Mesodermal cell (in vitro differentiated cells): ENCODE results near the gene COL24A1.
"Not testable (repeated sequence)": the region's sequence is repeated elsewhere in the genome, so short reads cannot be mapped to it uniquely, and the experiment has no call there.

ENCODE experiments used
- H3K27ac ChIP-seq: 2 replicates; pipeline ENCODE4 v1.7.0; 2013; ENCODE audit warnings: mild to moderate bottlenecking, low read depth, low read length, moderate library complexity; ENCODE audit not compliant: severe bottlenecking
- H3K36me3 ChIP-seq: 2 replicates; pipeline ENCODE4 v1.7.1; 2013; ENCODE audit warnings: mild to moderate bottlenecking, low read length, moderate library complexity; ENCODE audit not compliant: control insufficient read depth, insufficient read depth
- H3K4me1 ChIP-seq: one replicate; pipeline ENCODE4 v1.7.1; 2013; ENCODE audit warnings: mild to moderate bottlenecking, low read length; ENCODE audit not compliant: insufficient read depth, control insufficient read depth, poor library complexity, severe bottlenecking
- H3K4me3 ChIP-seq: 2 replicates; pipeline ENCODE4 v1.7.0; 2013; ENCODE audit warnings: low read length, control low read depth, mild to moderate bottlenecking; ENCODE audit not compliant: insufficient read depth, poor library complexity, severe bottlenecking; ENCODE audit errors: extremely low read depth
- H3K9me3 ChIP-seq: 2 replicates; pipeline ENCODE4 v1.7.1; 2013; ENCODE audit warnings: mild to moderate bottlenecking, low read length, moderate library complexity; ENCODE audit not compliant: control insufficient read depth
- WGBS, 2 experiments: methylation state at CpG; one replicate each; pipeline ENCODE4 v1.1.5; 2013; ENCODE audit warnings: missing lambda C conversion rate in 2 of 2; ENCODE audit not compliant: insufficient coverage in 2 of 2; 5-methylcytosine and 5-hydroxymethylcytosine counted together

COL24A1 gene

DNA sequence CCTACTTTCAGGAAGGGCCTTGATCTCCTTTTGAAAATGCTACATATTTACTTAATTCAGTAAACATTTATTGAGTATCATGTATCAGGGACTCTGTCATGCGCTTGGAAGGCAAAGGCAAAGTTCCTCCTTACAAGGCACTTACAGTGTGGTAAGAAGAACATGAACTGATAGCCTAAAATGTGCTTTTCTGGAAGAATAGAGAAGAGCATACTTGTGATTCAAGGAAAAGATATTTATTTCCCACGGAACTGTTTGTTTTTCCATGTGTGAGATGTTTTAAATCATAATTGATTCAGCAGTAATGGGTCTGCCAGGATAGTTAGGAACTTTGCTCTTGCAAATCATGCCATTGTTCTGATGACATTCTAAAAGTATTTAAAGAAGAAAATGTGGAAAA is 338.2 kb downstream of the COL24A1 start:
- WGBS, 2 experiments = 17 to 51% methylated on average over 1 to 2 of the region's 2 CpGs
- Histone ChIP-seq H3K27ac (no peak overlapping the region), H3K36me3 (no peaks in the 10 kb centered on the region), H3K9me3 (no peaks in the 10 kb centered on the region), H3K4me1 (no peaks in the 10 kb centered on the region), H3K4me3 (no peak overlapping the region)

DNA sequence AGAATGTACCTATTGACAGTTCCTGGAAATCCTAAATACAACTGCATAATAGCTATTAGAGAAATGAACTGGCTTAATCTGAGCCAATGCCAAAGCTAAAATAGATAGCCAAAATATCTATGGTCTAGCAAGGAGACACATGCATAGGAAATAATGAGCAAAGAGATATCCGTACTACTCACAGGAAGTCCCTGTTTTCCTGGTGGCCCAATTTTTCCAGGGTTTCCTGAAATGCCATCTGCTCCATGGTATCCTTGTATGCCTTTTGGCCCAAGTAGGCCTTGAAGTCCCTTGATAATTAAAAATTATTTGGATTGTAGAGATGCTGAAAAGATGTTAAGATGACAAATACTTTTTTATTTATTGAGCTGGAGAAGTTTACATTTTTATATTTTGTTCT is 340.0 kb downstream of the COL24A1 start:
- Histone ChIP-seq H3K27ac (no peak overlapping the region), H3K4me1 (no peaks in the 10 kb centered on the region), H3K4me3 (no peak overlapping the region), H3K36me3 (no peaks in the 10 kb centered on the region), H3K9me3 (no peaks in the 10 kb centered on the region)
- 88 to 93% methylated on average over 1 of the region's 1 CpG for WGBS, 2 experiments

DNA sequence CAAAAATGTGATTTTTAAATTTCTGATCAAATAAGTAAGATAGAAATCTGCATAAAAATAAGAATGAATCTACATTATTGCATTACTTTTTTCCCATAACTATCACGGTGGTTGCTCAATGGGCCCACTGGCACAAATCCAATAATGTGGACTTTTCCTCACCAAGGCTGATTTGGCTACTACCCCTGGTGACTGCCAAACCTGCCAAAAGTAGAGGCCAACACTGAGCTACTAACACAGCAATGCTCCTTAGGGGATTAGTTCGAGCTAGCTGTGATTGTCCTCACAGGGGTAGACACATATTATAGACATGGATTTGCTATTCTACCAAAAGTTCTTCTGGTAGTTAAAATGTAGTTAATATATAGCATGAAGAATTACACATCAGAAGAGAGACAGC is 340.7 kb downstream of the COL24A1 start:
- H3K36me3 ChIP-seq = no peaks in the 10 kb centered on the region
- no peaks in the 10 kb centered on the region for H3K9me3 ChIP-seq
- H3K4me3 ChIP-seq = no peak overlapping the region
- 83 to 100% methylated on average over 1 of the region's 2 CpGs for WGBS, 2 experiments
- no peak overlapping the region for H3K27ac ChIP-seq
- no peaks in the 10 kb centered on the region for H3K4me1 ChIP-seq

DNA sequence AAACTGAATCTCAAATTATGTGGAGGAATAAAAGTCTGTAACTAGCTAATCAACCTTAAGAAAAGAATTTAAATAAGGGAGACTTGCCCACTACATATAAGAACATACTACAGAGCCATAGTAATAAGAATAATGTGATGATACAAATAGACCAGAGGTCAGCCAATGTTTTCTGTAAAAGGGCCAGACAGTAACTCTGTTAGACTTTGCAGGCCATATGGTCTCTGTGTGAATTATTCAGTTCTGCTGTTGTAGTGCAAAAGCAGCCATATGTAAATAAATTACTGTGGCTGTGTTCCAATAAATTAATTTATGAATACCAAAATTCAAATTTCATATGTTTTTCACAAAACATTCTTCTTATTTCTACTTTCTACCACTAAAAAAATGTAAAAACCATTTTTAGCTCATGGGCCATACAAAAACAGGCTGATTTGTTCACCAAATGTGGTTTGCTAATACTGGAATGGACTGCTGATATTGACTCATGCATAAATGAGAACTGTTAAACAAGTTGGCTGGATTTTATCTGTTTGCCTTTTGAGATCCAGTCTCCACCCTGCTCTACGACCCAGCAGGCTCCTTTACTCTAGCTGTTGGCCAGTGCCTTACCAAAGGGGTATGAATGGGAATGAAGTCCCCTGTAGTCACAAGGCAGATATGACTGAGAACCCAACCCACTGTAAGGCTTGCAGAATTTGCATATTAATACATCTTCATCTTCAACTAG is 350.2 kb downstream of the COL24A1 start:
- WGBS, 2 experiments = no CpG with 5 or more reads among the region's 1 CpG
- Histone ChIP-seq H3K4me1 (no peaks in the 10 kb centered on the region), H3K27ac (no peak overlapping the region), H3K9me3 (peaks cover 10% of the 10 kb centered on the region), H3K4me3 (no peak overlapping the region), H3K36me3 (no peaks in the 10 kb centered on the region)

DNA sequence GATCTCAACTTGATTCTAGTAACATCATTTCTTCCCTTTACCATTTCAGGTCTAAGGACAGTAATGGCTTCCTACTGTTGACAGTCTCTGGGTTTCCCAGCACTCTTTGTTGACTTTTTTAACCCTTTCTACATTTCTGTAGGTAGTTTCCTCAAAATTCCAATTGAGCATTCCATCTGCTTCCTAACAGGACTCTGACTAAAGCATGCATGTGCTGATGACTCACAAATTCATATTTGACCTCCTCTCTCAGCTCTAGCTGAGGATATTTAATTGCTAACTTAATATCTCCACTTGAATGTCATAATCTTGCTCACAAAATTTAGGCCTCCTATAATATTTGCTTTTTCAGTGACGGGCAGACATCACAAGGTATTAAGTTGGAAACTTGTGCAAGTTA is 355.1 kb downstream of the COL24A1 start:
- 80% methylated on average over 1 of the region's 1 CpG; no CpG with 5 or more reads in 1 of the 2 experiments for WGBS, 2 experiments
- Histone ChIP-seq H3K4me3 (no peak overlapping the region), H3K4me1 (no peaks in the 10 kb centered on the region), H3K9me3 (no peaks in the 10 kb centered on the region), H3K27ac (no peak overlapping the region), H3K36me3 (no peaks in the 10 kb centered on the region)

DNA sequence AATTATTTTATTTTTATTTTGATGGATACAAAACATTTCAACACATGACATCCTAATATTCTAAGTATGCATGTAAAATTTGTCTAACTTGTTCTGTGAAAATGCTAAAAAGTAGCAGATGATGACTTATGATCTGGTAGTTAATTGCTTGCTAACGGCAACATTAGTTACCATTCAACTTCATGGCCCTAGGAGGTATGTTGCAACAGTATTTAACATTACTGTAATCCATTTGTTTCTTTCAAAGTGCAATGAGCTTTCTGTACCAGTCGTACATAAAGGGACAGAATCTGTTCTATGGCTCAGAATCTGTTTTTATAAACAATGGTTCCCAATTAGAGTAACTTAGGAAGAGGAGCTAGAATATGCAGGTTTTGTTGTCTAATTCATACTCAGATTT is 356.8 kb downstream of the COL24A1 start:
- no CpG with 5 or more reads among the region's 2 CpGs for WGBS, 2 experiments
- no peaks in the 10 kb centered on the region for H3K36me3 ChIP-seq

DNA sequence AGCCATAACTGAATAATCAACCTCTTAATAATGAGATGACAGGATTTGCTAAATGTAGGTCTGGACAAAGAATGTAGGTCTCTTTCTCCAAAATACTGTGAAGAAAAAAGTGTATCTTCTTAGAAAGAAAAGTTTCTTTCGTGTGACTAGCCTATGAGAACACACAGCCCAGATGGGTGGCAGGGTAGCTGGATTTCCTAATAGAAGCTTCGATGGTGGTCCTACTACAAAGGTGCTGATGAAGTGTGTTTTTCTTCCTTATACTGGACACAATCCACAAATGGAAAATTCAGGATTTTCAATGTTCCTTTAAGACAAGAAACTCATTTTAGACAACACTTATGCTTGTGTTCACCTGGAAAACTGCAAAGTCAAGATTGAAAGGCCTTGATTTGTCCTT is 358.2 kb downstream of the COL24A1 start:
- Histone ChIP-seq H3K4me3 (no peak overlapping the region), H3K36me3 (no peaks in the 10 kb centered on the region), H3K4me1 (no peaks in the 10 kb centered on the region), H3K9me3 (no peaks in the 10 kb centered on the region), H3K27ac (no peak overlapping the region)
- 90 to 100% methylated on average over 1 to 2 of the region's 2 CpGs for WGBS, 2 experiments

More for the DNA sequence above, 356.8 kb downstream of the COL24A1 start:
- no peak overlapping the region for H3K27ac ChIP-seq
- H3K4me1 ChIP-seq = no peaks in the 10 kb centered on the region
- H3K4me3 ChIP-seq = no peak overlapping the region
- no peaks in the 10 kb centered on the region for H3K9me3 ChIP-seq

DNA sequence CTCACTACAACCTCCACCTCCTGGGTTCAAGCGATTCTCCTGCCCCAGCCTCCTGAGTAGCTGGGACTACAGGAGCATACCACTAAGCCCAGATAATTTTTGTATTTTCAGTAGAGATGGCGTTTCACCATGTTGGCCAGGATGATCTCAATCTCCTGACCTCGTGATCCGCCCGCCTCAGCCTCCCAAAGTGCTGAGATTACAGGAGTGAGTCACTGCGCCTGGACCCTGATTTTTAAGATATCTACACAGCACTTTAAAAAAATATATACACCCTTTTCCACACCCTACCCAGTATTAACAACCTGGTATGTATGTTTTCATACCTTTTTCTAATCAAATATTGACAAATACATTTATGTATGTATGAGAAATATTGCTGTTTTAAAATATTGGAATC is 379.6 kb downstream of the COL24A1 start:
- 90 to 96% methylated on average over 4 to 6 of the region's 6 CpGs for WGBS, 2 experiments

DNA sequence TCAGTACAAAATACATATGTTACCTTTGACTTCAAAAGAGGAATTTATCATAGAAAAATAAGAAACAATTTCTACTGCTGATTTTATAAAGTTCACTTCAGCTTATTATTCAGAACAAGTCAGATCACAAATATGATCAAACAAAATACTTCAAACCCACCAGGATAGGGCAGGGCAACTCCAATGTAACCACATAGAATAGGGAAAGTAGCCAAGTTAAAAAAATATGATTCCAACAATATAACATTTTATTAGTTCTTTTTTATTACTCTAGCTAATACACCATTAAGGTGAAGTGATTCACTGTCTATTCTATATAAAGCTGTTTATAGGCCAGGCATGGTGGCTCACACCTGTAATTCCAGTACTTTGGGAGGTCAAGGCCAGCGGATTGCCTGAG is 393.8 kb downstream of the COL24A1 start:
- 80 to 100% methylated on average over 1 of the region's 1 CpG for WGBS, 2 experiments
- no peaks in the 10 kb centered on the region for H3K36me3 ChIP-seq
- no peaks in the 10 kb centered on the region for H3K9me3 ChIP-seq
- H3K4me3 ChIP-seq = no peak overlapping the region
- H3K27ac ChIP-seq = no peak overlapping the region
- no peaks in the 10 kb centered on the region for H3K4me1 ChIP-seq

More for the DNA sequence above, 379.6 kb downstream of the COL24A1 start:
- not testable (repeated sequence) for H3K4me1 ChIP-seq, H3K9me3 ChIP-seq, H3K36me3 ChIP-seq, H3K27ac ChIP-seq, H3K4me3 ChIP-seq

GRCh38 chr1:85756864-85757263 is 399.7 kb downstream of the COL24A1 start:
- WGBS, 2 experiments = 77 to 83% methylated on average over 2 to 3 of the region's 5 CpGs
- no peaks in the 10 kb centered on the region for H3K4me1 ChIP-seq
- H3K27ac ChIP-seq = no peak overlapping the region
- no peaks in the 10 kb centered on the region for H3K36me3 ChIP-seq
- H3K9me3 ChIP-seq = peaks cover 4% of the 10 kb centered on the region
- no peak overlapping the region for H3K4me3 ChIP-seq

DNA sequence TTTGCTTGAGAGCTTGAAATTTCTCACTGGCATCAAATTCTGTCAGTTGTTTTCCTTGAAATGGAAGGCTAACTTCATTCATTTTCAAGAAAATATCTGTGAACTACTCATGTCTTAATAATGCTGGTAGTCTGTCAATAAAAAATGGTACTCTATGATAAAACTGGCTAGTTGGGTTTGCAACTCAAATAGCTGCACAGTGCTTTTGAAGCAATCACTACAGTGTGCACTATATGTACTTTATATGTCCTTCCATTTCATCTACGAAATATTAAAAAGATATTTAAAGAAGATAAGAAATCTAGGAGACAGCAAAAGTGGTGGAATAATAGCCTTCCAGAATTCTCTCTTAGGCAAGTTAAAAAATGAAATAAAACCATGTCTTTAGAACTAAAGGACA is 408.5 kb downstream of the COL24A1 start:
- no peaks in the 10 kb centered on the region for H3K4me1 ChIP-seq
- no peak overlapping the region for H3K27ac ChIP-seq
- H3K9me3 ChIP-seq = no peaks in the 10 kb centered on the region
- H3K36me3 ChIP-seq = no peaks in the 10 kb centered on the region
- WGBS, 2 experiments = no CpG with 5 or more reads among the region's 1 CpG
- no peak overlapping the region for H3K4me3 ChIP-seq
